T47D (cell line): ENCODE results near the gene NRARP.

Experiments used
- DNase-seq, 2 experiments: peaks; one replicate each; pipeline versions ENCODE4 v3.0.0 to v3.0.0-alpha.2; 2011 to 2012; ENCODE audit warnings: low read depth in 1 of 2, low spot score in 1 of 2
- JUND ChIP-seq: IDR thresholded peaks from 2 replicates; pipeline ENCODE4 v1.6.1; 2012; ENCODE audit warnings: low read depth
- in situ Hi-C: cut with HindIII; loops from 2 replicates; pipeline ENCODE4 v1.10.0; 2016; ENCODE audit warnings: low sequenced_read_pairs, low pct_unique_long_range_greater_than_20kb

Gene NRARP

GRCh38 chr9:137303893-137304382 lies 1.9 kb upstream of the NRARP start:
- TF ChIP-seq JUND: no peak
- no peak for DNase-seq
- in situ Hi-C loops: no loop called here

- TF ChIP-seq JUND: no peak
- in situ Hi-C loops: no loop called here
- no peak for DNase-seq
These were observed 1.3 kb upstream of the NRARP start for GRCh38 chr9:137303151-137303892.

GRCh38 chr9:137302449-137303150 lies 529 bp upstream of the NRARP start:
- peak in 1 of 2 experiments; percentile 94 for DNase-seq
- TF ChIP-seq JUND: no peak
- in situ Hi-C loops: no loop called here

GRCh38 chr9:137301081-137301947 lies 757 bp downstream of the NRARP start:
- DNase-seq: peak; percentile 77 to 96
- no peak for TF ChIP-seq JUND
- in situ Hi-C loops: no loop called here

GRCh38 chr9:137300567-137301080 lies 1.4 kb downstream of the NRARP start:
- TF ChIP-seq JUND: no peak
- peak; percentile 66 to 96 for DNase-seq
- in situ Hi-C loops: no loop called here

GRCh38 chr9:137299938-137300337 lies 2.1 kb downstream of the NRARP start:
- peak in 1 of 2 experiments; percentile 54 for DNase-seq
- no peak for TF ChIP-seq JUND
- in situ Hi-C loops: no loop called here

- peak in 1 of 2 experiments; percentile 50 for DNase-seq
- TF ChIP-seq JUND: no peak
- in situ Hi-C loops: no loop called here
These were observed 2.9 kb downstream of the NRARP start for GRCh38 chr9:137299203-137299565.

- in situ Hi-C loops: no loop called here
- peak in 1 of 2 experiments; percentile 75 for DNase-seq
- no peak for TF ChIP-seq JUND
These were observed 3.5 kb downstream of the NRARP start for GRCh38 chr9:137298401-137299202.

- TF ChIP-seq JUND: no peak
- in situ Hi-C loops: no loop called here
These were observed 4.1 kb downstream of the NRARP start for GRCh38 chr9:137297966-137298365.

GRCh38 chr9:137296670-137297664 lies 5.1 kb downstream of the NRARP start:
- in situ Hi-C loops: no loop called here
- TF ChIP-seq JUND: no peak
- DNase-seq: peak in 1 of 2 experiments; percentile 48

More at GRCh38 chr9:137297966-137298365, 4.1 kb downstream of the NRARP start:
- peak in 1 of 2 experiments; percentile 69 for DNase-seq
